ENCODE data around the gene CTIF.

Gene CTIF

DNA sequence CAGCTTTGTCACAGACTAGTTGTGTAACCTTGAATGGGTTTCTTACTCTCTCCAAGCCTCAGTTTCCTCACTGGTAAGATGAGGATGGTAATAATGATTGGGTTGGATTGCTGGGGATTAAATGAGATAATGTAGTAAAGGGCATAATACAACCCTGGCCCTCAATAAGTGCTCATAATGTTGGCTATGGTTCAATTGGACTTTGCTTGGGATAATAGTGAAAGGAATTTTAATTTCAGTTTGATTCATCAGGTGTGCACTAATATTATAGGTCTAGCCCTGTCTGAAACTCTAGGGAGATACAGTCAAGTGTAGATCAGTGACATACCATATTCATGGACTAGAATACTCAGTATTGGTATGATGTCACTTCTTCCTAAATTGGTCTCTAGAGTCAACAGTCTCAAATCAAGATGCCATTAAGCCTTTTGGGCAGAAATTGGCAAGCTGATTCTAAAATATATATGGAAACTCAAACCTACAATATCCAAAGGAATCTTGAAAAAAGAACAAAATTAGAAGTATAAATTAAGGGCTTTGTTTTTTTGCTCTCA is 250.5 kb downstream of the CTIF start:
- DNase-seq (ENCODE audit: low spot score), result no peak

DNA sequence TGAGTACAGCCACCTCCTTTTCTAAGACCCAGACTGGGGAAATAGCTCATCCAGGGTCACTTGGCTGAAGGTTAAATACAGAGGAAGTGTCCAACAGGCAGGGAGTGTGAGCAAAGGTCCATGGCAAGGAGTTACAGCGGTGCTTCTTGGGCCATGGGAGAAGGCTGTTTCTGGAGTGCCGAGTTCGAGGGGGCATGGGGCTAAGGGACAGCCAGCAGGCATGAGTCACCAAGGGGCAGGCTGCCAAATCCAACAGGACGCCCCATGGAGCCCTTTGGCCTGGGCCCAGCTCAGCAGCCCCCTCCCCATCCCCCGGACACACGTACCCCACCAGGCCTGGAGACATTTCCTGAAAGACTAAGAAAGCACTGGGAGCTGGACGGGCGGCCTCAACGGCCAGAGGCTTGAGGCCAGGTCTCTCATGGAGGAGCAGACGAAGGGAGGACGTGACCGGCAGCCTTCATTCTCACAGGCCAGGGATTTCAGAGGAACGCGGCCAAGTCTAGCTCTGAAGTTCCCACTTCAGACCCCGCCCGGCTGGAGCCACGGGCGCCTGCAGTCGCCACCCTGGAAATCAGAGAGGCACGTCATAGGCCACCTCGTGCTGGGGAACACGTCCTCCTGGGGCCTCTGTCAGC is 251.5 kb downstream of the CTIF start:
- no peak for DNase-seq (ENCODE audit: low spot score)

DNA sequence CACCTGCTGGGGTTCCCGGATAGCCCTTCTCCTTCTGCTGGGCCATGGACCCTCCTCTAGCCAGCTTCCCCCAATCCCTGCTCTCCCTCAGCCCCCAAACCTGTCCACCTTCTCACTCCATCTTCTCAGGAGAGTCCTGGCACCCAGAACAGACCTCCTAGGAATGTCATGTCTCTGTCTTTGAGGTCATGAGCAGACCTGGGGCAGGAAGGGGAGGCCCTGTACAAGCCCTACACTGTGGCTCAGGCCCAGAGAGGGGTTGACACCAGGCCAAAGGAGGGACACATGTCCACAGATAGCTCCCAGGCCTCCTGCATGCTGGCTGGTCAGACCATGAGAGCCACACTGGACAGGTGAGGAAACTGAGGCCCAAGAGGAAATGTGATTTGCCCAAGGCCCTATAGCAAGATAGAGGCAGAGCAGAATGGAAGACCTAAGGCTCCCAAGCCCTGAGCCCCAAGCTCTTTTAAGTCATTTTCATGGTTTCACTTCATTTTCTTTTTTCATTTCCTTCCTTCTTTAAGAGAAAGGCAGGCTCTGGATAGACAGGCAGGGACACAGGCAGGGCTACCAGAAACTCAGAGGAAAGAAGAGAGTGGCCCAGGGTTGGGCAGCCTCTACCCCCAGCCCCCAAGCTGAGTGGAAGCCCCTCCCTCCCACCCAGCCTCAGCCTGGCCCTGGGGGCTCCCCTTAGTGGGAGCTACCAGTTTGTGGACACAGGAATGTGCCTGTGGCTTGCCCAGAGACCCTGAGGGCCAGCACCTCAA is 252.2 kb downstream of the CTIF start:
- DNase-seq (ENCODE audit: low spot score), result no peak

- DNase-seq (ENCODE audit: low spot score), result no peak
Measured at GRCh38 chr18:48791636-48792105, 252.8 kb downstream of the CTIF start.

DNA sequence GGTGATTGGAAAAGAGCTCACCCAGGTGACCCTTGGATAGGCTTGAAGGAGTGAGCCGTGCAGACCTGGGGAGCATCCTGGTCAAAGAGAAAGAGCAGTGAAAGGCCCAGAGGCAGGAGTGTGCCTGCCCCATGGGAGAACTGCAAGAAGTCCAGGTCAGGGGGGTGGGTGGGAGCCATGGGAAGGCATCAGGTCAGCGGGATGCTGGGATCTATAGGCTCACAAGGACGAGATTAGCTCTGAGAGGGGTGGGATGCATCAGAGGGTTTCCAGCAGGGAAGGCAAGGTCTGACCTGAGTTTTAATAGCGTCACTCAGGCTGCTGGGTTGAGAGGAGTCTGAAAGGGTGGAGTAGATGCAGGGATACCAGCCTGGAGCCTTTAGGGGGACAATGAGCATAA is 253.3 kb downstream of the CTIF start:
- DNase-seq (ENCODE audit: low spot score), result no peak

- DNase-seq (ENCODE audit: low spot score), result no peak
Measured at GRCh38 chr18:48792611-48793380, 254.0 kb downstream of the CTIF start.

DNA sequence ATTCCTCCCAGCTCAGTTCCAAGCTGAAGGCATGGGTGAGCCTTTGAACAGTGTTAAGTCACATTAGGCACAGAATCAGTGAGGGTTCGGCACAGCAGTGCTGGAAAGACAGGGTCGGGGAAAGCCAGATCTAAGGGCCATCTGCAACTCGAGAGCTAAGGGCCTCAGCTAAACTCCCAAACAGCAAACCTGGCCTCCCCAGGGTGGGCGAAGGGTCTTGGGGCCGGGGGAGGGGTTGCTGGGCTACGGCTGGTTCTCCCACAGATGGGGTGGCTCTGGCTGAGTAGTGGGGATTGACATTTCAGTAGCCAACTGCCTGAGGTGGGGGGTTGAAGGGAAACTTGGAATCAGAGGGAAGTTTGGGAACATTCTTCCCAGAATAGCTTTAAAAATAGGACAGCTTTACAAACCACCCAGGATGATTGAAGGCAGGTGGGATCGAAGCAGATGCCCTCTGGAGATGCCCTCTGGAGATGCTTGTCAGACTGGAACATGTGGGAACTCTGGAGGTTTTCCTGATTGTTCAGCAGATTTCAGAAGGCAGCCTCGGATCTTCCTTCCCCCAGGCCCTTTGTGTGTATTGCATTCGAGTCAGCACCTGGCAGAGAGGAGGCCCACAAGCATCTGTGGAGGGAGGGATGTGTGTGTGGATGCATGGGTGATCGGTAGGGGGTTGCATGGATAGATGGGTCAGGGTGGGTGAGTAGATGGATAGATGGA is 255.6 kb downstream of the CTIF start:
- no peak for DNase-seq (ENCODE audit: low spot score)

- DNase-seq (ENCODE audit: low spot score), result no peak
Measured at GRCh38 chr18:48795696-48796095, 256.9 kb downstream of the CTIF start.

DNA sequence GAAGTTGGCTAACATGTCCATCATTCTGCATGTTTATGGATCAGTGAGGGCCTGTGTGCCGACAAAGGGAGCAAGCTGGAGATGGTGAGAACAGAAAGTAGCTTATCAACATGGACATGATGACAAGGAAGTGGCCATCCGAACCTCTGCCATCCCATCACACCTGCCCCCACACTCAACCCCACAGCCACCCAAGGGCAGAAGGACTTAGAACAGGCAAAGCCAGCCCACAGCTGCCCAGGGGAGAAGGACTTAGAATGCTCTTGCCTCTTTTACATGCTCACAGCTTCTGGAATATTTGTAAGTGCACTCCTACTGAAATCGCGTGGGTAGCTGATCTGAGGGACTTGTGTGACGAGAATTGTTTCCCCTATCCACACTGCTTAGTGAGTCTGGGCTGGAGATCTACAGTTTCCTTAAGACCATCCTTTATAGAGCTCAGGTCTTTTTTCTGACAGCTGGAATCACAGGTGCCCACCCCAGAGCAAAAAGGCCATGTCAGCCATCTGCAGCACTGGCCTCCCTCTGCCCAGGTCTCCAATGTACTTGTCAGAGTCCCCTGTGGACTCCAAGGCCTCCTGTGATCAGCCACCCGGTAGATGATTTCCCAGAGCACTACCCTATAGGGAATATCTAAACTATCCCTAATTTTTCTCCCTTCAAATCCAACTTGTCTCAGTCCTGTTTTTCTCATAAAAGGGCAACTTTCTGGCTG is 257.8 kb downstream of the CTIF start:
- no peak for DNase-seq (ENCODE audit: low spot score)

- DNase-seq (ENCODE audit: low spot score), result no peak
Measured at GRCh38 chr18:48797841-48798255, 259.0 kb downstream of the CTIF start.

DNA sequence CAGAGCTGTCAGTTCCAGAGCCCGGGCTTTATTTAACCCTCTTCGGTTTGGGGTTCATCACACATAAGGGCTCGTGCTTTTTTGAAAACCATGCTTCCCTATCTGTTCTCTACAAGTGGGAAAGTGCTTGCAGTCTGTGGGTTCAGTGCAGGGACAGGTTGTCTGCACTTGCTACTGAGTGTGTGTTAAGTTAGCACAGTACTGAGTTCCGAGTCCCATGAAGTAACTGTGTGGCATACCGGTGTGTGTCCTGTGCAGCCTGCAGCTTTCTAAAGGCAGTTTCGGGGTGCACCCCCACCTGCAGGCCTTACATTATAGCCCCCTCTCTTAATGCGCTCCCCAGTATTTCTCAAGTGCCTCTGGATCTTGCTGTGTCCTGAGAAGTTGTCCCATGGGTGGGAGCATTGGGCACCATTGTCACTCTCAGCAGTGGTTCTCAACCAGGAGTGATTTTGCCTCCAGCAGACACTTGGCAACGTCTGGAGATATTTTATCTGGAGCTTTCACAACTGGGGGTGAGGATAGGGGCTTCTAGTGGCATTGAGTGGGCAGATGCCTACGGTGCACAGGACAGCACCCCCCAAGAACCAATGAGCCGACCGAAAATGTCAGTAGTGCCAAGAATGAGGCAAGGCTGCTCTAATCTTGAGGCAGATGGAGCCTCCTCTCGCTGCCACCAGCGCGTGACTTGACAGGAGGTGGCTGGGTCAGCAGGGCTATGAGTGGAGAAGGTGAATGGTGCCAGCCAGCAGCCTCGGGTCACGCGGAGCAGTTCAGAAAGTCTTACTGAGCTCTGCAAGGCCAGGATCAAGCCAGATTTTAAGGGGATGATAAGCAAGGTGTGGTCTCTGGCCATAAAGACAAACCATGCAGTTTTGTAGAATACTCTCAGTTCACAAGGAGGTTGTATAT is 259.8 kb downstream of the CTIF start:
- DNase-seq (ENCODE audit: low spot score), result no peak

- DNase-seq (ENCODE audit: low spot score), result no peak
Measured at GRCh38 chr18:48799724-48800315, 261.0 kb downstream of the CTIF start.

GRCh38 chr18:48800466-48800865 is 261.6 kb downstream of the CTIF start:
- no peak for DNase-seq (ENCODE audit: low spot score)

DNA sequence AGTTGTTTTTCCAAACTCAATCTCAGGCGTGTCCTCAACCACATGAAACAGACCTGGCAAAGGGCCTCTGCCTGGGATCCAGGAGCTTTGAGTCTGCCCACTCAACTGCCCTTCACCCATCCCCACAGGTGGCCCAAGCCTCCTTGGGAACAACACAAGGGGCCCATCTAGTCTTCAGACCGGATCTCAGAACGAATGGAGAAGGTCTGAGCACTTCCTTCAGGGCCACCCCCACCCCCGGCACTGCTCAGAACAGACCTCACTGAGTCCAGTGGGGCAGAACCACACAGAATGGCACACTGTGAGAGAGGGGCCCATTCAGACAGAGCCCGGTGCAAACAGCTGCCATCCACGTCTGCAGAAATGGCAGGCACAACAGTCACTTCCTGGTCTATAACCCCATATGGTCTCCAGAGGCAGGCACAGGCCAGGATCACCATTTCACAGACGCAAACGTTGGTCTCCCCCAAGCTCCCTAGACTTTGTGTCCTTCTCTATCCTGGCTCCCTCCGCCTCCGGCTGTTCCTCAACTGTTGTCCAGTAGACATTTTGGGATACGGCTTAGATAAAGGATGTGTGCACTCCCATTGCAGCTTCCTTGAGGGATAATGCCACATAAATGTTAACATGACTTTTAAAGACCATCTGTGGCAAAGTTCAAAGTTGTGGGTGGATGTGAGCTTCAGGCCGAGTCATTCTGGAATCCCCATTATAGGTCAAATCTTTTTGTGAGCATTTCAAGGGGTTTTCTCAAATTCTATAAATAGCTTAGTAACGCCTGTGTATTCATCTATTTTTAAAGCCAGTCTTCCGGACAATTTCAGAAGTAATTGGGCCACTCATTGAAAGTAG is 262.3 kb downstream of the CTIF start:
- no peak for DNase-seq (ENCODE audit: low spot score)

GRCh38 chr18:48801728-48802542 is 263.1 kb downstream of the CTIF start:
- no peak for DNase-seq (ENCODE audit: low spot score)

DNA sequence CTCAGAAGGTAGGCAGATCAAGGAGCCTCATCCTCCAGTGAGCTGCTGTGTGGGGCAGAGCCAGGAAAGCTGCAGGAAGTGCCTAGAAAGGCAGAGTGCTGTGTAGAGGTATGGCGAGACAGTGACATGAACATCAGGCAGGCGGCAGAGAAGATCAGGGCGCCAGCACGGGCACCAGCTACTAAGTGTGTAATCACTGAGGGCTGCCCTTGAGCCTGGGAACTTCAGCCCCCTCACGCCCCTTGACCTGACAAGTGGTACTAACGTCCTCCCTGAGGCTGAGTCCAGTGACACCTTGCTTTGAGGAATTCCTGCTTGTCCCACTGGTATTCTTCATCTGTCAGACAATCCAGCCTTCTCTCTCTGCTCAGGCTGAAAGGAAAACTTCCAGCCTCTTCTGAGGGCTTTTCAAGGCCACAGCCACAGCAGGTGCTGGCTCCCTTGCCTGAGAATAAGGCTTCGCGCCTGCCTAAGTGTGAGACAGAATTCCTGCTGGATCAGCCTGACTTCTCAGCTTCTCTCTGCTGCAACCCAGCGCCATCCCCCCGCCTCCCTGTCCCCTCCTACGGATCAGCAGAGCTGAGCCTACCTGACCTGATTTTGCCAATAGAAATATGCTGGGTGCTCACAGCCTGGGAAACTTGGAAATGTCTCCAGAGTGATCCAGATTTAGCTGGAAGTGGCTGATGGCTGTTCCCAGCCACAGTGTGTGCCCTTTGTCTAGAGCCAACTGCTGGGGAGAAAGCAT is 263.9 kb downstream of the CTIF start:
- no peak for DNase-seq (ENCODE audit: low spot score)

DNA sequence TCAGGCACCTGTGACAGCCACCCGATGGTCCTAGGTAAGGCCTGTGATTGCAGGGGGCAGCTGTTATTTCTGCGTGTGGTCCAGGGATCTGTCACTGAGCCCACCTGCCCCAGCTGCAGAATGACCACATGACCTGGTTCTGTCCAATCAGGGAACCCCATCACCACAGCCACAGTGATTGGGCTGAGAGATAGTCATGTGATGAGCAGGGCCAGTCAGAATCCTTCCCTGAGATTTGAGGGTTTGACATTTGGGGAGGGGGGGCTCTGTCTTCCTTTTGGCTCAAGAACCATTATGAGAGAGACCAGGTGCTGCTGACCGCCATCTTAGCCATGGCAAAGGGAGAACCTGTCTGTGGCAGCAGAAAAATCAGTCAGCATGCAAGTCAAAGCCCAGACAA is 264.7 kb downstream of the CTIF start:
- no peak for DNase-seq (ENCODE audit: low spot score)

All from AG08395 (cell line).